ENCODE results near the gene DGKK. TPM values are rescaled to one million over a fixed set of nuclear protein-coding genes. Genes with fewer than 3 reads are reported as not detected.

DGKK gene
- total and polyA plus RNA-seq, 2 of the 4 experiments (the other 2 are of a cell fraction) = not detected

DNA sequence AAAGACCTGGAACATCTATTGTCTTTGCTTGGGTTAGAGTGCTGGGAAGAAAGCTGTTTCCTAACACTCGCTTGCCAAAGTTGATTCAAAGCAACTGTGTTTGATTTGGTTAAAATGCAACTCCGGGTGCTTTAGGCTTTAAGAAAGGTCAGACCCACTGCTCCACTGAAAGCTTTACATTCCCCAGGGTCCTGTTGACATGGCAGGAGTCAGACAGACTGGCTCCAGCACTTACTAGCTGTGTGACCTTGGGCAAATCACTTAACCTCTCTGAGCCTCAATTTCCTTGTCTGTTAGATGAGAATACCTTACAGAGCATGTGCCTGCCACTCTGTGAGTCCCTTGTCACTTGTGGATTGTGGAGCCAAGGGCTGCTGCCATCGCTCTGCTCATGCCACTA is 39.0 kb downstream of the DGKK start:
- DNase-seq (no peak), ATAC-seq (ENCODE audit: low read depth) (no peak)
- no peak for TF ChIP-seq RCOR1 (IDR thresholded peaks at IDR 0.05; ENCODE audit: insufficient replicate concordance, low read length)
- TF ChIP-seq CEBPB (IDR thresholded peaks at IDR 0.05; ENCODE audit: low read depth, low read length) = no peak
- no peak for TF ChIP-seq NFE2L2 (IDR thresholded peaks at IDR 0.05; ENCODE audit: low read depth, low read length)
- TF ChIP-seq SMC3 (IDR thresholded peaks at IDR 0.05; ENCODE audit: low read depth, low read length) = no peak
- no peak for TF ChIP-seq CHD1 (IDR thresholded peaks at IDR 0.05; ENCODE audit: low read depth, low read length)
- TF ChIP-seq, protein P1, sequence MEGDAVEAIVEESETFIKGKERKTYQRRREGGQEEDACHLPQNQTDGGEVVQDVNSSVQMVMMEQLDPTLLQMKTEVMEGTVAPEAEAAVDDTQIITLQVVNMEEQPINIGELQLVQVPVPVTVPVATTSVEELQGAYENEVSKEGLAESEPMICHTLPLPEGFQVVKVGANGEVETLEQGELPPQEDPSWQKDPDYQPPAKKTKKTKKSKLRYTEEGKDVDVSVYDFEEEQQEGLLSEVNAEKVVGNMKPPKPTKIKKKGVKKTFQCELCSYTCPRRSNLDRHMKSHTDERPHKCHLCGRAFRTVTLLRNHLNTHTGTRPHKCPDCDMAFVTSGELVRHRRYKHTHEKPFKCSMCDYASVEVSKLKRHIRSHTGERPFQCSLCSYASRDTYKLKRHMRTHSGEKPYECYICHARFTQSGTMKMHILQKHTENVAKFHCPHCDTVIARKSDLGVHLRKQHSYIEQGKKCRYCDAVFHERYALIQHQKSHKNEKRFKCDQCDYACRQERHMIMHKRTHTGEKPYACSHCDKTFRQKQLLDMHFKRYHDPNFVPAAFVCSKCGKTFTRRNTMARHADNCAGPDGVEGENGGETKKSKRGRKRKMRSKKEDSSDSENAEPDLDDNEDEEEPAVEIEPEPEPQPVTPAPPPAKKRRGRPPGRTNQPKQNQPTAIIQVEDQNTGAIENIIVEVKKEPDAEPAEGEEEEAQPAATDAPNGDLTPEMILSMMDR (conservative IDR thresholded peaks at IDR 0.05; ENCODE audit: low read depth, low read length) = no peak
- no peak for TF ChIP-seq MXI1 (IDR thresholded peaks at IDR 0.05; ENCODE audit: borderline replicate concordance, low read depth, low read length)
- TF ChIP-seq, protein P2, sequence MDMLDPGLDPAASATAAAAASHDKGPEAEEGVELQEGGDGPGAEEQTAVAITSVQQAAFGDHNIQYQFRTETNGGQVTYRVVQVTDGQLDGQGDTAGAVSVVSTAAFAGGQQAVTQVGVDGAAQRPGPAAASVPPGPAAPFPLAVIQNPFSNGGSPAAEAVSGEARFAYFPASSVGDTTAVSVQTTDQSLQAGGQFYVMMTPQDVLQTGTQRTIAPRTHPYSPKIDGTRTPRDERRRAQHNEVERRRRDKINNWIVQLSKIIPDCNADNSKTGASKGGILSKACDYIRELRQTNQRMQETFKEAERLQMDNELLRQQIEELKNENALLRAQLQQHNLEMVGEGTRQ (IDR thresholded peaks at IDR 0.05; ENCODE audit: low read depth, low read length) = no peak
- no peak for TF ChIP-seq MAFK (IDR thresholded peaks at IDR 0.05; ENCODE audit: low read depth, low read length)
- TF ChIP-seq BHLHE40 (IDR thresholded peaks at IDR 0.05; ENCODE audit: low read depth, low read length) = no peak
- TF ChIP-seq POLR2A (IDR thresholded peaks at IDR 0.05; ENCODE audit: low read depth, low read length) = no peak
- TF ChIP-seq FOS (IDR thresholded peaks at IDR 0.05; ENCODE audit: low read depth, low read length) = no peak
- intact Hi-C loops (cut with micrococcal nuclease) = no loop called here
- Histone ChIP-seq H3K23ac (ENCODE audit: low read depth, low read length) (no peak overlapping the region), H3K4me2 (ENCODE audit: low read depth, low read length) (no peak overlapping the region), H2BK15ac (ENCODE audit: low read depth, low read length) (no peak overlapping the region), H4K8ac (ENCODE audit: low read depth in 2 of 2, low read length in 2 of 2) (no peak overlapping the region), H2BK120ac (ENCODE audit: low read depth, low read length) (no peak overlapping the region), H2AK5ac (ENCODE audit: low read depth, low read length) (no peak overlapping the region), H3K36me3 (ENCODE audit: control insufficient read depth, insufficient read depth, low read length) (no peaks in the 10 kb centered on the region), H3K14ac (replicated peaks; ENCODE audit: low read depth, low read length) (no peak overlapping the region), H3K4me3 (ENCODE audit: insufficient read depth, low read depth, low read length) (no peak overlapping the region), H3K27me3 (ENCODE audit: control insufficient read depth, insufficient read depth, low read length) (peaks cover 1% of the 10 kb centered on the region), H3K9me1 (ENCODE audit: insufficient read depth, low read length) (no peaks in the 10 kb centered on the region), H2AFZ (replicated peaks; ENCODE audit: low read length, poor library complexity) (no peak overlapping the region), H3K4ac (ENCODE audit: low read depth, low read length) (no peak overlapping the region), H4K91ac (ENCODE audit: insufficient read depth, low read depth, low read length) (no peak overlapping the region), H4K5ac (ENCODE audit: low read depth, low read length) (no peak overlapping the region), H3K4me1 (ENCODE audit: control insufficient read depth, insufficient read depth, low read length) (no peaks in the 10 kb centered on the region), H4K20me1 (ENCODE audit: insufficient read depth, low read length) (no peaks in the 10 kb centered on the region), H3K79me1 (ENCODE audit: low read depth in 1 of 2, low read length in 2 of 2) (no peaks in the 10 kb centered on the region), H2BK20ac (ENCODE audit: low read depth, low read length) (no peak overlapping the region), H3K27ac (ENCODE audit: insufficient read depth, low read length) (no peak overlapping the region), H3K18ac (ENCODE audit: low read depth, low read length) (no peak overlapping the region), H3K56ac (ENCODE audit: extremely low read depth, insufficient read depth, low read length) (no peak overlapping the region), H2BK5ac (ENCODE audit: low read depth, low read length, poor library complexity, severe bottlenecking) (no peak overlapping the region), H3K9ac (ENCODE audit: low read depth, low read length) (no peak overlapping the region), H2AK9ac (replicated peaks; ENCODE audit: low read depth, low read length, poor library complexity) (no peak overlapping the region), H3K9me3 (ENCODE audit: control insufficient read depth, insufficient read depth, low read length) (no peaks in the 10 kb centered on the region)
- no CpG with 5 or more reads among the region's 3 CpGs for WGBS, 2 experiments (ENCODE audit: extremely low coverage in 2 of 2, insufficient read length in 1 of 2)
- dilution Hi-C loops (cut with HindIII; ENCODE audit: low sequenced_read_pairs, unreplicated experiment) = no loop called here
- ChIA-PET CTCF (no interaction called here), POLR2A (ENCODE audit: unreplicated experiment) (no interaction called here)
- BruUV-seq (replicated peaks) = no TSS peak
- in situ Hi-C loops (cut with MboI; ENCODE audit: low sequenced_read_pairs) = no loop called here

Measured in IMR-90 (cell line).